GM12892 (cell line): ENCODE data around the gene POLR1H.

Experiments used
- POLR2A ChIP-seq: IDR thresholded peaks from 2 replicates; pipeline ENCODE4 v1.6.1; 2011; ENCODE audit warnings: low read depth, low read length, control low read depth
- POLR2AphosphoS5 ChIP-seq: IDR thresholded peaks from 2 replicates; pipeline ENCODE4 v1.6.1; 2011; ENCODE audit warnings: low read depth, low read length, control low read depth

- TF ChIP-seq POLR2A (no peak), POLR2AphosphoS5 (no peak)
Measured at GRCh38 chr6:30062471-30063178, 1.6 kb downstream of the POLR1H start.
